MM.1S (cell line): ENCODE results near the gene CRADD.

Source experiments
- CTCF ChIP-seq: fragments of 300-600 bp; sonication (generic); IDR thresholded peaks from 2 replicates; pipeline ENCODE4 v1.5.1; 2016; ENCODE audit warnings: antibody characterized with exemption, low read length, mixed read lengths
- EZH2 ChIP-seq: fragments of 300-600 bp; sonication (generic); optimal IDR thresholded peaks from 2 replicates; pipeline ENCODE3; 2017; ENCODE audit warnings: low read depth, mild to moderate bottlenecking, antibody characterized with exemption, low read length, mixed read lengths
- EZH2phosphoT487 ChIP-seq: fragments of 300-600 bp; sonication (generic); IDR thresholded peaks from 2 replicates; pipeline ENCODE4 v1.6.1; 2018; ENCODE audit warnings: antibody characterized with exemption, low read length

GRCh38 chr12:93706824-93707223 is 29.6 kb downstream of the CRADD start:
- TF ChIP-seq CTCF (no peak), EZH2 (no peak), EZH2phosphoT487 (no peak)
